Measurements from ENCODE around the gene LSAMP. TPM values are rescaled to one million over a fixed set of nuclear protein-coding genes. Genes with fewer than 3 reads are reported as not detected.

The LSAMP gene
- total and polyA plus RNA-seq, 2 experiments from 2014 or later = 2.0 to 2.9 TPM

- TF ChIP-seq EZH2 (IDR thresholded peaks at IDR 0.05; ENCODE audit: low read depth, unreplicated experiment) (no peak), ZNF331 (CRISPR knock-in tag; IDR thresholded peaks at IDR 0.05; ENCODE audit: low read depth) (no peak), JUNB (IDR thresholded peaks at IDR 0.05; ENCODE audit: unreplicated experiment) (no peak), ETS1 (IDR thresholded peaks at IDR 0.05) (no peak)
Measured at GRCh38 chr3:116192464-116192863, 252.8 kb downstream of the LSAMP start (continued).

- Histone ChIP-seq H3K27me3 (ENCODE audit: insufficient read depth) (no peaks in the 10 kb centered on the region), H3K4me3 (no peak overlapping the region), H3F3A (replicated peaks; ENCODE audit: low read depth) (no peaks in the 10 kb centered on the region), H3K79me2 (replicated peaks; ENCODE audit: insufficient read depth) (no peaks in the 10 kb centered on the region), H3K9me2 (ENCODE audit: insufficient read depth) (no peaks in the 10 kb centered on the region; the same call in 1 of the 2 replicates), H3K27ac (ENCODE audit: low read depth) (no peak overlapping the region), H2AFZ (no peak overlapping the region), H4K20me1 (replicated peaks; ENCODE audit: insufficient read depth) (no peaks in the 10 kb centered on the region), H3K36me3 (ENCODE audit: insufficient read depth) (no peaks in the 10 kb centered on the region), H3K4me2 (no peak overlapping the region), H3K4me1 (ENCODE audit: insufficient read depth) (0 out of 2 replicates have a peak, but pooled peaks cover 5% of the 10 kb centered on the region)
- DNase-seq (ENCODE audit: low spot score) (no peak), ATAC-seq (no peak)
- Mint-ChIP-seq H3K27ac (no peak overlapping the region), H3K4me1 (peaks cover 4% of the 10 kb centered on the region; the same call in 2 of the 3 replicates), H3K4me3 (no peak overlapping the region), H3K36me3 (ENCODE audit: low read depth) (no peaks in the 10 kb centered on the region), H3K27me3 (ENCODE audit: insufficient read depth, low read depth, poor library complexity) (peaks cover 4% of the 10 kb centered on the region), H3K9me3 (no peaks in the 10 kb centered on the region)
- TF ChIP-seq JUNB (IDR thresholded peaks at IDR 0.05; ENCODE audit: unreplicated experiment) (no peak), EZH2 (IDR thresholded peaks at IDR 0.05; ENCODE audit: low read depth, unreplicated experiment) (no peak)
Measured at GRCh38 chr3:116191409-116191808, 253.9 kb downstream of the LSAMP start.

- H3K79me2 ChIP-seq (replicated peaks; ENCODE audit: insufficient read depth) = no peaks in the 10 kb centered on the region
- no peak for ATAC-seq
- no peaks in the 10 kb centered on the region for H3K36me3 ChIP-seq (ENCODE audit: insufficient read depth)
- Mint-ChIP-seq H3K4me1 (peaks cover 4% of the 10 kb centered on the region; the same call in 2 of the 3 replicates), H3K27ac (no peak overlapping the region), H3K4me3 (no peak overlapping the region), H3K27me3 (ENCODE audit: insufficient read depth, low read depth, poor library complexity) (peaks cover 6% of the 10 kb centered on the region), H3K9me3 (no peaks in the 10 kb centered on the region), H3K36me3 (ENCODE audit: low read depth) (no peaks in the 10 kb centered on the region)
- no peaks in the 10 kb centered on the region for H3F3A ChIP-seq (replicated peaks; ENCODE audit: low read depth)
- no peak overlapping the region for H3K4me2 ChIP-seq
- 0 out of 2 replicates have a peak, but pooled peaks cover 5% of the 10 kb centered on the region for H3K4me1 ChIP-seq (ENCODE audit: insufficient read depth)
- no peaks in the 10 kb centered on the region for H4K20me1 ChIP-seq (replicated peaks; ENCODE audit: insufficient read depth)
- H3K4me3 ChIP-seq = no peak overlapping the region
- no peak overlapping the region for H2AFZ ChIP-seq
- no peaks in the 10 kb centered on the region; the same call in 1 of the 2 replicates for H3K9me2 ChIP-seq (ENCODE audit: insufficient read depth)
- DNase-seq (ENCODE audit: low spot score) = no peak
- no peaks in the 10 kb centered on the region for H3K27me3 ChIP-seq (ENCODE audit: insufficient read depth)
- no peak overlapping the region for H3K27ac ChIP-seq (ENCODE audit: low read depth)
- TF ChIP-seq STAT1 (IDR thresholded peaks at IDR 0.05; ENCODE audit: unreplicated experiment) = no peak
- no peak for TF ChIP-seq ZNF331 (CRISPR knock-in tag; IDR thresholded peaks at IDR 0.05; ENCODE audit: low read depth)
- no peak for TF ChIP-seq ZNF462 (CRISPR knock-in tag; IDR thresholded peaks at IDR 0.05)
- TF ChIP-seq REST (IDR thresholded peaks at IDR 0.05; ENCODE audit: unreplicated experiment) = no peak
- TF ChIP-seq CREB1 (CRISPR knock-in tag; IDR thresholded peaks at IDR 0.05; ENCODE audit: low read depth) = no peak
Measured at GRCh38 chr3:116190095-116190494, 255.2 kb downstream of the LSAMP start.
